Stimulated activated CD8-positive, alpha-beta memory T cell treated with anti-CD3 and anti-CD28 coated beads, Interleukin-15, amount 100 ng/mL, for 24 hours (primary cell): ENCODE measurements around the gene MAP4K1.

Experiments
- DNase-seq: peaks from one replicate; pipeline ENCODE4 v3.0.0-alpha.2; 2020; ENCODE audit warnings: low read depth

MAP4K1 gene

DNA sequence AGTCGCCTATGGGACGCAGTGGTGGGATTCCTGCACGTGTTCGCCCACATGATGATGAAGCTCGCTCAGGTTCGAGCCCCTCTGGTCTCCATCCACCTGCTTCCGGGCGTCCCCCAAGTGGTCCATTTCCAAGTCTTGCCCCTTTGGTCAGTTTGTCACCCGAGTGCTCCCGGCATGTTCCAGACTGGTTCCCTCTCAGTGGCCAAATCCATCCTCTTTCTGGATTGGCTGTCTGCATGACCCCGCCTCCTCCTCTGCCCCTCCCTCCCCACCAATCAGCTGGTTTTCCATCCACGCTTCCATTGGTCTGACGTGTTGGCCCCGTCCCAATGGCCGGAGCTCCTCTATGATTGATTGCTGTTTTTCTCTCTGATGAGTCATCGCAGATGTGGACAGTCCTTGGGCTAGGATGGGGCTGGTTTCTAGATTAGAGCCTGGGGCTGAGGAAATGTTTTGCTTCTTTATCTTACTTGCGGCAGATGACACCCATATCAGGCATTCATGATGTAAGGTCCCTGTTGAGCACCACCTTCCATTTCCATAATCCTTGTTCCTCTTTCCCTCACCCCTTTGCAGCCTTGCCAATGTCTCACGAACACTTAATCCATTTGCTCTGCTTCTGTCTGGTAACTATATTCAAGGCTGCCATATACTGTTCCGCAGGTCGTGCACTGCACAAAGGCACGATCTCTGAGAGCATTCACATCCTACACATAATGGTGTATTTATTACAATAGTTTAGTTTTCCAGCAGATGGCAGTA is 73.8 kb downstream of the MAP4K1 start:
- DNase-seq, result no peak

DNA sequence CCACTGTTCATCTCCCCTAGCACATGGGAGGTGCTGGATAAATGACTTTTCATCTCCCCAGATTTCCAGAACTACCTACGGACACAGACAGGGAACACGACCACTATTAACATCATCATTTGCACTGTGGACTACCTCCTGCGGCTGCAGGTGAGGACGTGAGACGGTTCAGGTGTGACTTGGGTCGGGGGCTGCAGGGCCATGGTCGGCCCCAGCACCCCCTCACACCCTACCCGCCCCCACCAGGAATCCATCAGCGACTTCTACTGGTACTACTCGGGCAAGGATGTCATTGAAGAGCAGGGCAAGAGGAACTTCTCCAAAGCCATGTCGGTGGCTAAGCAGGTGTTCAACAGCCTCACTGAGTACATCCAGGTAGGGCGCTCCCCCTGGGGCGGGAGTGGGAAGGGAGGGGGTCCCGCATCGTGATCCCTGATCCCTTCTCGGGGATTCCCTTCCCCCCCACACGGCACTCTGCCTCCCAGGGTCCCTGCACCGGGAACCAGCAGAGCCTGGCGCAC is 74.4 kb downstream of the MAP4K1 start:
- no peak for DNase-seq

DNA sequence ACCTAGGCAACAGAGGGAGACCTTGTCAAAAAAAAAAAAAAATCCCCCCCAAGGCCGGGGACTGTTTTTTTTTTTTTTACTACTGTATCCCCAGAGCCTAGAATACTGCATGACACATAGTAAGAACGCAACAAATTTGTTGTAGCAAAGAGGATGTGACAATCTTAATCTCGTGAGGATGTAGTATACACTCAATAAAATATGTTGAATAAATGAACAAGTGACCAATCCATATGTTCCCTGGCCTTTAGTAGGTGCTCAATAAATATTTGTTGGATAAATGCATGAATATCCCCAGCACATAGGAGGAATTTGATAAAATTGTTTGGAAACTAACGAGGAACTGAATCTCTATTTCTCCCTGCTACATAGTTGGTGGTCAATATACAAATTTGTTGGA is 75.7 kb downstream of the MAP4K1 start:
- no peak for DNase-seq

- DNase-seq, result no peak
Measured at GRCh38 chr19:38539751-38540150, 78.0 kb downstream of the MAP4K1 start.

DNA sequence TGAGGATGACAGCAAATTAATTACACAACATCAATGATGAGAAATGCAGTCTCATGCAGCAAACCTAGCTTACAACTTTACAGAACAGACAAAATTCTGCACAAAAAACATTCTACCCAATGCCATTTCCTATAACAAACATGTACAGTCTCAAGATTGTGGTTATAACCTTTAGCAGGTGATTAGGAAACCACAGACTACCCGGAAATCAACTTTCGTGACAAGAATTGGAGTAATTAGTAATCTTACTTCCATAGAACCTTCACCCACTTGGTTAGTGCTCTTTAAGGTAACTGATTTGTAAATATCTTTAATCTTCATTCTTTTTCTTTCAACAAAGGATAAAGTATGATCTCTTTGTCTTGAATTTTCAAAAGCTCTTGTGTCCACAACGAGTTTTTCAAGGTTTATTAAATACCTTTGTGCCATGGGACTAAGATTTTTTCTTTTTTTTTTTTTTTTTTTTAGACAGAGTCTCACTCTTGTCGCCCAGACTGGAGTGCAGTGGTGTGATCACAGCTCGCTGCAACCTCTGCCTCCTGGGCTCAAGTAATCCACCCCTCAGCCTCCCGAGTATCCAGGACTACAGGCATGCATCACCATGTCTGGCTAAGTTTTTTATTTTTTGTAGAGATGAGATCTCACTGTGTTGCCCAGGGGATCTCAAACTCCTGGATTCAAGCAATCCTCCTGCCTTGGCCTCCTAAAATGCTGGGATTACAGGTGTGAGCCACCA is 78.8 kb downstream of the MAP4K1 start:
- DNase-seq, result no peak

- DNase-seq, result no peak
Measured at GRCh38 chr19:38538386-38538785, 79.4 kb downstream of the MAP4K1 start.
